Right lobe of liver (tissue), 4 donors: ENCODE measurements around the gene C9orf152.

ENCODE experiments used
- CTCF ChIP-seq, 4 donors: fragments of 200-600 bp in 3 of 4; fragments of 450-650 bp in 1 of 4; IDR thresholded peaks; one replicate each; pipeline versions ENCODE4 v1.5.1 to v1.8.0; 2016 to 2022; ENCODE audit warnings: antibody characterized with exemption in 4 of 4, mild to moderate bottlenecking in 2 of 4
- POLR2A ChIP-seq: fragments of 450-650 bp; IDR thresholded peaks from one replicate; pipeline ENCODE4 v1.6.1; 2017; ENCODE audit warnings: antibody characterized with exemption, mild to moderate bottlenecking
- donor health status: DM: no; HTN: no; CAD: no.
- donor health status: DM: no; HTN: no; CAD: no.
- donor health status: DM: no; HTN: yes; CAD: no.

GRCh38 chr9:110157823-110158664 lies 49.9 kb downstream of the C9orf152 start:
- TF ChIP-seq CTCF (IDR thresholded peaks at IDR 0.05) (no peak), POLR2A (no peak)
